Kidney epithelial cell (primary cell): ENCODE measurements around the gene CLIC3. TPM values are rescaled to one million over a fixed set of nuclear protein-coding genes. Genes with fewer than 3 reads are reported as not detected.
"Not testable (repeated sequence)": the region's sequence is repeated elsewhere in the genome, so short reads cannot be mapped to it uniquely, and the experiment has no call there.

Source experiments
- DNase-seq: peaks from one replicate; pipeline ENCODE4 v3.0.0-alpha.2; 2010; ENCODE audit warnings: low read depth
- H3K27me3 ChIP-seq: 2 replicates; pipeline ENCODE4 v1.6.0; 2011; ENCODE audit warnings: low read length; ENCODE audit not compliant: control insufficient read depth, insufficient read depth
- H3K36me3 ChIP-seq: 2 replicates; pipeline ENCODE4 v1.5.1; 2011; ENCODE audit warnings: low read length; ENCODE audit not compliant: control insufficient read depth, insufficient read depth
- H3K4me3 ChIP-seq: 2 replicates; pipeline ENCODE4 v1.5.1; 2011; ENCODE audit warnings: low read depth, mild to moderate bottlenecking, control low read depth, low read length
- CTCF ChIP-seq: IDR thresholded peaks from 2 replicates; pipeline ENCODE4 v1.5.1; 2011; ENCODE audit warnings: mild to moderate bottlenecking, moderate library complexity, low read length, control low read depth, inconsistent platforms; ENCODE audit not compliant: insufficient read depth, poor library complexity, severe bottlenecking
- total RNA-seq: library from RNA; depleted of rRNA; stranded (reverse); fragments of >200 nt; gene quantifications from 2 replicates; pipeline ENCODE4 v1.2.3, GENCODE V29; 2015

Gene CLIC3
- total RNA-seq, 1 donor from 2014 or later: not detected

DNA sequence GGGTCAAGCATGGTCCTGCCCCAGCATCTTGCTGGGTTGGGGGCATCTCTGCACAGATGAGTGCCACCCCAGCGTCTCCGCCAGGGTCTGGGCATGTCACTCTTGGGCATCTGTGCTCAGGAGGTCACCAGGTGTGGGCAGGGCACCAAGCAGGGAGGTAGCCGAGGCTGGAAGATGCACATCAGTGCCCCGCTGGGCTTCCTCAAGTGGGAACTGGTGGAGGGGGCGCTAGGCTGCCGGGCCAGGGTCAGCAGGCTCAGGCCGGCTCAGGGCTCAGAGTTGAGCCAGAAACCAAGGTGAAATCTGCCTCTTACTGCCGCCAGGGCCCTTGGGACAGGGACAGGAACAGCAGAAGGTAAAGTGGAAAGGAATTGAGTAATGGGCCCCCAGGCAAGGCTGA lies 39.6 kb upstream of the CLIC3 start:
- TF ChIP-seq CTCF: no peak
- no peak for DNase-seq
- Histone ChIP-seq H3K36me3 (no peaks in the 10 kb centered on the region), H3K27me3 (peaks cover 4% of the 10 kb centered on the region), H3K4me3 (no peak overlapping the region)

GRCh38 chr9:137035507-137035834 lies 39.1 kb upstream of the CLIC3 start:
- H3K27me3 ChIP-seq: peaks cover 4% of the 10 kb centered on the region
- no peaks in the 10 kb centered on the region for H3K36me3 ChIP-seq
- H3K4me3 ChIP-seq: no peak overlapping the region
- no peak for TF ChIP-seq CTCF
- no peak for DNase-seq

DNA sequence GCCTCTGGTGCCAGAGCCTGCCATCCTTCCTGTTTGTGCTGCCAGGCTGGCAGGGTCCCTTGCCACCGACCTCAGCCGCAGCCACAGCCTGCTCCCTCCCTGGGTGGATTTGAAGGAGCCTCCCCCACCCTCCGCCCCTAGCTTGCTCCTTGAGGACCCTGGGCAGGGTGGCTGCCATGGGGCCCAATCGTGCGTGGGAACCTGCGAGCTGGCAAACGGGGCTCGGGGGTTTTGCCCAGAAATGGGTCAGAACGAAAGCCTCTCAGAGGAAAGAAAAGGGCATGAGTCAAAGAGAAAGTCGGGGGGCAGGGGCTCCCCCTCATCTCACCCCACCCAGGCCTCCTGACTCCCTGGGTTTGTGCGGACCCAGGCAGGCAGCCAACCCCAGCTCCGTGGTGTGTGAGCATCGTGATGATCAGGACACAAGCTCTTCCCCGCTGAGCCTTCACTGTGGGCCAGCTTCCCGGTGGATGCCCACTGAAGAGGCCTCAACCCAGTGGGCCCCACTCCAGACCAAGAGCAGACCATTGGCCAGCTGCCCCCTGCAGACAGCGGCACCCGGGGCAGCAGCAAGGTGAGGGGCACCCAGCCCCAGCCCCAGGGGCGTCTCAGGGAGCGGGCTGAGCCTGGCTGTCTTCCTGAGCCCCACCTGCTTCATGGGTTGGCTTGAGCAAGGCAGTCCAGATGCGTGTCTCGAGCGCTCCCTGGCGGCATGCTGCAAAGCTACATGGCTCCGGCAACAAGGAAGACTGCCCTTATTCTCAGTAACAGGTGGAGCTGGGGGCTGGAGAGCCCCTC lies 38.5 kb upstream of the CLIC3 start:
- no peak overlapping the region for H3K4me3 ChIP-seq
- no peak for DNase-seq

GRCh38 chr9:137034039-137034708 lies 37.8 kb upstream of the CLIC3 start:
- H3K36me3 ChIP-seq: no peaks in the 10 kb centered on the region
- H3K4me3 ChIP-seq: no peak overlapping the region
- peaks cover 4% of the 10 kb centered on the region for H3K27me3 ChIP-seq
- no peak for TF ChIP-seq CTCF
- DNase-seq: no peak

More for the DNA sequence above, 38.5 kb upstream of the CLIC3 start:
- peaks cover 4% of the 10 kb centered on the region for H3K27me3 ChIP-seq
- peak; percentile 96 for TF ChIP-seq CTCF
- no peaks in the 10 kb centered on the region for H3K36me3 ChIP-seq

DNA sequence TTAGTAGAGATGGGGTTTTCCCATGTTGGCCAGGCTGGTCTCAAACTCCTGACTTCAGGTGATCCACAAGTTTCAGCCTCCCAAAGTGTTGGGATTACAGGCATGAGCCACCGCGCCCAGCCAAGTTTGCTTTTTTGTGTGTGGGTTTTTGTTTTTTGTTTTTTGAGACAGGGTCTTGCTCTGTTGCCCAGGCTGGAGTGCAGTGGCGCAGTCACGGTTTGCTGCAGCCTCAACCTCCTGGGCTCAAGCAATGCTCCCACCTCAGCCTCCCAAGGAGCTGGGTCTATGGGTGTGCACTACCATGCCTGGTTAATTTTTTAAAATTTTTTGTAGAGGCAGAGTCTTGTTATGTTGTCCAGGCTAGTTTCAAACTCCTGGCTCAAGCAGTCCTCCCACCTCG lies 37.1 kb upstream of the CLIC3 start:
- not testable (repeated sequence) for DNase-seq, H3K4me3 ChIP-seq, H3K27me3 ChIP-seq, H3K36me3 ChIP-seq

DNA sequence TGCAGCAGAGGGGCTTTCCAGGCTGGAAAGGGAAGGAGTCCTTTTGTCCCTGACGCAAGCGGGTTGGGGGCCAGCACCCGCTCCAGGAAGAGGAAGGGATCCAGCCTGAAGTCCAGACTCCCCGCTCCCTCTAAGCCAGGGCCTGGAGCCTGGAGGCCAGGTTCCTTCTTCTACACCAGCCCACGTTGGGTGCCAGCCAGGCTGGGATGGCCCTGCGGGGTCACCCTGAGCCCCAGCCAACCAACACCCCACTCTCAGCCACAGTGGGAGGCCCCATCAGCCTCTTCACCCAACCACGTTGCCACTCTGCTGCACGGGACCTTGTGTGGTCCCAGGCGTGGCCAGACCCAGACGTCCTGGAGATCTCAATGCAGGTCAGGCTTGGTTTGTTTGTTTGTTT lies 36.5 kb upstream of the CLIC3 start:
- peaks cover 4% of the 10 kb centered on the region for H3K27me3 ChIP-seq
- H3K4me3 ChIP-seq: no peak overlapping the region
- DNase-seq: no peak
- no peaks in the 10 kb centered on the region for H3K36me3 ChIP-seq
- TF ChIP-seq CTCF: no peak
